ENCODE measurements around the gene CD7. TPM values are rescaled to one million over a fixed set of nuclear protein-coding genes. Genes with fewer than 3 reads are reported as not detected.

CD7 gene
- total and polyA plus RNA-seq, 2 donors from 2014 or later: 1.0 to 9.2 TPM

- H3K36me3 ChIP-seq (ENCODE audit: control insufficient read depth in 2 of 3, insufficient read depth in 3 of 3, low read length in 3 of 3): no peaks in the 10 kb centered on the region
- no peak overlapping the region for H3K9ac ChIP-seq (ENCODE audit: low read length in 3 of 3)
- intact Hi-C loops (cut with DNase I): loop anchor here (10.0 kb wide), 2 partner anchors 87 to 117 kb away; no protein-coding TSS in a partner anchor
- no peak for TF ChIP-seq CTCF (IDR thresholded peaks at IDR 0.05; ENCODE audit: borderline replicate concordance, extremely low read depth, insufficient read depth)
- DNase-seq (peak in 1 of 5 donors; percentile 61), FAIRE-seq (no peak)
- H3K4me1 ChIP-seq (ENCODE audit: control insufficient read depth in 2 of 3, insufficient read depth in 2 of 3, low read depth in 1 of 3, low read length in 3 of 3): no peaks in the 10 kb centered on the region
- H3K9me3 ChIP-seq (ENCODE audit: control insufficient read depth in 2 of 3, insufficient read depth in 1 of 3, low read length in 3 of 3): no peaks in the 10 kb centered on the region
- H3K27me3 ChIP-seq (ENCODE audit: control insufficient read depth, insufficient read depth, low read length): no peaks in the 10 kb centered on the region
- H3K4me3 ChIP-seq (ENCODE audit: low read length in 3 of 3): no peak overlapping the region
- H3K27ac ChIP-seq (ENCODE audit: low read depth in 2 of 2, low read length in 2 of 2): no peak overlapping the region
These were observed 4.6 kb upstream of the CD7 start for GRCh38 chr17:82321947-82322466.

- TF ChIP-seq CTCF (IDR thresholded peaks at IDR 0.05; ENCODE audit: borderline replicate concordance, extremely low read depth, insufficient read depth): peak; percentile 91
- Histone ChIP-seq H3K4me1 (ENCODE audit: control insufficient read depth in 2 of 3, insufficient read depth in 2 of 3, low read depth in 1 of 3, low read length in 3 of 3) (no peaks in the 10 kb centered on the region), H3K9ac (ENCODE audit: low read length in 3 of 3) (no peak overlapping the region), H3K36me3 (ENCODE audit: control insufficient read depth in 2 of 3, insufficient read depth in 3 of 3, low read length in 3 of 3) (no peaks in the 10 kb centered on the region), H3K27me3 (ENCODE audit: control insufficient read depth, insufficient read depth, low read length) (no peaks in the 10 kb centered on the region), H3K27ac (ENCODE audit: low read depth in 2 of 2, low read length in 2 of 2) (no peak overlapping the region), H3K9me3 (ENCODE audit: control insufficient read depth in 2 of 3, insufficient read depth in 1 of 3, low read length in 3 of 3) (no peaks in the 10 kb centered on the region), H3K4me3 (ENCODE audit: low read length in 3 of 3) (no peak overlapping the region)
- intact Hi-C loops (cut with DNase I): loop anchor here (10.0 kb wide), 2 partner anchors 86 to 116 kb away; no protein-coding TSS in a partner anchor
- DNase-seq (peak in 1 of 5 donors; percentile 81), FAIRE-seq (no peak)
These were observed 3.8 kb upstream of the CD7 start for GRCh38 chr17:82320956-82321927.

GRCh38 chr17:82320140-82320840, 2.9 kb upstream of the CD7 start:
- Histone ChIP-seq H3K4me1 (ENCODE audit: control insufficient read depth in 2 of 3, insufficient read depth in 2 of 3, low read depth in 1 of 3, low read length in 3 of 3) (no peaks in the 10 kb centered on the region), H3K27me3 (ENCODE audit: control insufficient read depth, insufficient read depth, low read length) (no peaks in the 10 kb centered on the region), H3K9me3 (ENCODE audit: control insufficient read depth in 2 of 3, insufficient read depth in 1 of 3, low read length in 3 of 3) (no peaks in the 10 kb centered on the region), H3K36me3 (ENCODE audit: control insufficient read depth in 2 of 3, insufficient read depth in 3 of 3, low read length in 3 of 3) (no peaks in the 10 kb centered on the region), H3K9ac (ENCODE audit: low read length in 3 of 3) (no peak overlapping the region), H3K27ac (ENCODE audit: low read depth in 2 of 2, low read length in 2 of 2) (no peak overlapping the region), H3K4me3 (ENCODE audit: low read length in 3 of 3) (no peak overlapping the region)
- peak in 1 of 5 donors; percentile 70 for DNase-seq
- intact Hi-C loops (cut with DNase I): loop anchor here (10.0 kb wide), 2 partner anchors 85 to 115 kb away; no protein-coding TSS in a partner anchor
- TF ChIP-seq CTCF (IDR thresholded peaks at IDR 0.05; ENCODE audit: borderline replicate concordance, extremely low read depth, insufficient read depth): no peak
- FAIRE-seq: no peak
